ENCODE results near the gene CLIC2. TPM values are rescaled to one million over a fixed set of nuclear protein-coding genes. Genes with fewer than 3 reads are reported as not detected.
"Not testable (repeated sequence)": the region's sequence is repeated elsewhere in the genome, so short reads cannot be mapped to it uniquely, and the experiment has no call there.

The CLIC2 gene
- total RNA-seq, 2 donors from 2014 or later: 0.50 TPM; not detected in 1

DNA sequence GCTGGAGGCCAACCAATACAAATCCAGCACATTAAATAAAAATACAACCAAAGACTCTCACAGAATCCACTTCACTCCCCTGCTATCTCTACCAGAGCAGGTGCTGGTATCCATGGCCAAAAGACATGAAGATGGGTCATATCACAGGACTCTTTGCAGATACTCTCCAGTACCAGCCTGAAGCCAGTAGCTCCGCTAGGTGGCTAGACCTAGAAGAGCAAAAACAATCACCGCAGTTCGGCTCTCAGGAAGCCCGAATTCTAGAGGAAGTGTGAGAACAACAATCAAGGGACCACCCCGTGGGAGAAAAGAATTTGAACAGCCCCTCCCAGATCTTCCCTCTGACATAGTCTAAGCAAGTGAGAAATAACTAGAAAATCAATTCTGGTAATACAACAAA is 20.2 kb downstream of the CLIC2 start:
- DNase-seq (ENCODE audit: low spot score) (no peak), ATAC-seq (no peak)
- no peak overlapping the region for H3K27ac Mint-ChIP-seq
- H3K36me3 Mint-ChIP-seq: no peaks in the 10 kb centered on the region
- peaks cover 10 to 17% of the 10 kb centered on the region in 2 donors for H3K27me3 Mint-ChIP-seq
- no peak overlapping the region for H3K4me3 Mint-ChIP-seq
- peaks cover 10% of the 10 kb centered on the region for H3K9me3 Mint-ChIP-seq
- H3K4me1 Mint-ChIP-seq (ENCODE audit: low read depth in 2 of 2): no peaks in the 10 kb centered on the region

- H3K4me1 Mint-ChIP-seq (ENCODE audit: low read depth in 2 of 2): no peaks in the 10 kb centered on the region
Observed at GRCh38 chrX:155313766-155314165, 20.6 kb downstream of the CLIC2 start.

DNA sequence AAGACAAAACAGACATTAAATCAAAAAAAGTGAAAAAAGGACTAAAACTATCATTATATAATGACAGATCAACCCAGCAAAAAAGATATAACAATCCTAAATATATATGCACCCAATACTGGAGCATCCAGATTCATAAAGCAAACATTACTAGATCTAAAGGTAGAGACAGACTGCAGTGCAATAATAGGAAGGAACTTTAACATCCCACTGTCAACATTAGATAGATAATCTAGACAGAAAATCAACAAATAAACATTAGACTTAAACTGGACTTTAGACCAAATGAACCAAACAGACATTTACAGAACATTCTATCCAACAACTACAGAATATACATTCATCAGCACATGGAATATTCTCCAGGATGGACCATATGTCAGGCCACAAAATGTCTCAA is 40.6 kb downstream of the CLIC2 start:
- no peaks in the 10 kb centered on the region for H3K9me3 Mint-ChIP-seq
- peaks cover 4 to 27% of the 10 kb centered on the region in 2 donors for H3K27me3 Mint-ChIP-seq
- no peak for ATAC-seq
- no peaks in the 10 kb centered on the region for H3K4me1 Mint-ChIP-seq (ENCODE audit: low read depth in 2 of 2)
- no peak for DNase-seq (ENCODE audit: low spot score)
- H3K36me3 Mint-ChIP-seq: no peaks in the 10 kb centered on the region
- H3K27ac Mint-ChIP-seq: no peak overlapping the region
- H3K4me3 Mint-ChIP-seq: no peak overlapping the region

More at GRCh38 chrX:155313766-155314165, 20.6 kb downstream of the CLIC2 start:
- no peaks in the 10 kb centered on the region for H3K36me3 Mint-ChIP-seq
- ATAC-seq (no peak), DNase-seq (ENCODE audit: low spot score) (no peak)
- H3K27me3 Mint-ChIP-seq: peaks cover 10 to 17% of the 10 kb centered on the region in 2 donors
- peaks cover 10% of the 10 kb centered on the region for H3K9me3 Mint-ChIP-seq
- H3K4me3 Mint-ChIP-seq: no peak overlapping the region
- H3K27ac Mint-ChIP-seq: no peak overlapping the region

DNA sequence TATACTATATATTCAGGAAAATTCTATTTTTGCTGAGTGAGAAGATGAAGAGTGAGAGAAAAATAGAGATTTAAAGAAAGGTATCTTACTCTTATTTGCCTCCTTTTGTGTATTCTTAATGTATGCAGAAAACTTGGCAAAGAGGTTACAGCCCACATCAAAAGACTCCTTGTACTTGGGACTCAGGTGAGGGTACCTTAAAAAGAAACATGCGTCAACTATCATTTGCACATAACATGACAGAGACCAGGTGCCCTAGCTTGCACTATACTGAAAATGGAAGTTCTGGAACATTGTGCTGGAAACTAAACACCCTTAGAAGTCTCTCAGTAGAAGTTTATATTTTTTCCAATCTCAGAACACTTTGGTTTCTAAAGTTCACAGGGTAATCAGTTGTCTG is 54.5 kb downstream of the CLIC2 start:
- Mint-ChIP-seq H3K4me1 (ENCODE audit: low read depth in 2 of 2) (no peaks in the 10 kb centered on the region), H3K27me3 (peaks cover 9 to 14% of the 10 kb centered on the region in 2 donors), H3K36me3 (peaks cover 4% of the 10 kb centered on the region), H3K9me3 (no peaks in the 10 kb centered on the region), H3K27ac (no peak overlapping the region), H3K4me3 (no peak overlapping the region)
- DNase-seq (ENCODE audit: low spot score) (no peak), ATAC-seq (no peak)

- Mint-ChIP-seq H3K27ac (no peak overlapping the region), H3K9me3 (peaks cover 3% of the 10 kb centered on the region), H3K4me1 (ENCODE audit: low read depth in 2 of 2) (no peaks in the 10 kb centered on the region), H3K27me3 (peaks cover 11 to 13% of the 10 kb centered on the region in 2 donors), H3K36me3 (peaks cover 12% of the 10 kb centered on the region), H3K4me3 (no peak overlapping the region)
- DNase-seq (ENCODE audit: low spot score): no peak
- no peak for ATAC-seq
Observed at GRCh38 chrX:155270969-155271368, 63.4 kb downstream of the CLIC2 start.

DNA sequence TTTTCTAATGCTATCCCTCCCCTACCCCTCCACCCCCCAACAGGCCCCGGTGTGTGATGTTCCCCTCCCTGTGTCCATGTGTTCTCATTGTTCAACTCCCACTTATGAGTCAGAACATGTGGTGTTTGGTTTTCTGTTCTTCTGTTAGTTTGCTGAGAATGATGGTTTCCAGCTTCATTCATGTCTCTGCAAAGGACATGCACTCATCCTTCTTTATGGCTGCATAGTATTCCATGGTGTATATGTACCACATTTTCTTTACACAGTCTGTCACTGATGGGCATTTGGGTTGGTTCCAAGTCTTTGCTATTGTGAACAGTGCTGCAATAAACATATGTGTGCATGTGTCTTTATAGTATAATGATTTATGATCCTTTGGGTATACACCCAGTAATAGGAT is 66.4 kb downstream of the CLIC2 start:
- not testable (repeated sequence) for H3K27me3 Mint-ChIP-seq; ATAC-seq; H3K27ac Mint-ChIP-seq; H3K4me3 Mint-ChIP-seq; H3K9me3 Mint-ChIP-seq; DNase-seq (ENCODE audit: low spot score); H3K4me1 Mint-ChIP-seq (ENCODE audit: low read depth in 2 of 2)
- H3K36me3 Mint-ChIP-seq: peaks cover 12% of the 10 kb centered on the region

DNA sequence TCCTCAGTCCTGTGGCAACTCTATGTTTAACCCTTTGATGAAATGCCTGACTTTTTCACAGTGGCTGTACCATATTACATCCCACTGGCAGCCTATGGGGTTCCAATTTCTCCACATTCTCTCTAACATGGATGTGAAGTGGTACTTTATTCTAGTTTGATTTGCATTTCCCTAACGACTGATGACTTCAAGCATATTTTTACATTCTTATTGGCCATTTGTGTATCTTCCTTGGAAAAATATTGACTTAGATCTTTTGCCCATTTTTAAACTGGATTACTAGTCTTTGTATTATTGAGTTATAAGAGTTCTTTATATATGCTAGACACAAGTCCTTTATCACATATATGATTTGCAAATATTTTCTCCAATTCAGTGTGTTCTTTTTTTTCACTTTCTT is 68.0 kb downstream of the CLIC2 start:
- Mint-ChIP-seq H3K4me1 (ENCODE audit: low read depth in 2 of 2) (peaks cover 4 to 10% of the 10 kb centered on the region in 2 donors), H3K27ac (no peak overlapping the region), H3K36me3 (peaks cover 2% of the 10 kb centered on the region)

GRCh38 chrX:155263854-155264628 is 70.4 kb downstream of the CLIC2 start, which contains the start of gene RAB39B:
TSS of gene RAB39B (minus strand) at chrX:155264491. CDS start at chrX:155264288, 203 bp downstream.
- no peaks in the 10 kb centered on the region for H3K9me3 Mint-ChIP-seq
- peak within 1 kb of the TSS; percentile 40 to 84 for H3K27ac Mint-ChIP-seq
- ATAC-seq (peak; percentile 97 to 98), DNase-seq (ENCODE audit: low spot score) (peak; percentile 82)
- H3K4me3 Mint-ChIP-seq: peak within 1 kb of the TSS; percentile 79
- peaks cover 7 to 10% of the 10 kb centered on the region in 2 donors for H3K4me1 Mint-ChIP-seq (ENCODE audit: low read depth in 2 of 2)
- peaks cover 0 to 2% of the 10 kb centered on the region in 2 donors for H3K27me3 Mint-ChIP-seq
- H3K36me3 Mint-ChIP-seq: peaks cover 4% of the 10 kb centered on the region

More for the DNA sequence above, 68.0 kb downstream of the CLIC2 start:
- peaks cover 2% of the 10 kb centered on the region for H3K9me3 Mint-ChIP-seq
- DNase-seq (ENCODE audit: low spot score) (no peak), ATAC-seq (no peak)
- H3K4me3 Mint-ChIP-seq: no peak overlapping the region
- peaks cover 3 to 4% of the 10 kb centered on the region in 2 donors for H3K27me3 Mint-ChIP-seq

- Mint-ChIP-seq H3K4me1 (ENCODE audit: low read depth in 2 of 2) (peaks cover 7 to 10% of the 10 kb centered on the region in 2 donors), H3K36me3 (peaks cover 4% of the 10 kb centered on the region), H3K27ac (peak overlapping the region; percentile 40 to 84), H3K9me3 (no peaks in the 10 kb centered on the region), H3K27me3 (peaks cover 0 to 2% of the 10 kb centered on the region in 2 donors), H3K4me3 (peak overlapping the region; percentile 79)
- ATAC-seq (no peak), DNase-seq (ENCODE audit: low spot score) (no peak)
Observed at GRCh38 chrX:155262970-155263754, 71.3 kb downstream of the CLIC2 start.

DNA sequence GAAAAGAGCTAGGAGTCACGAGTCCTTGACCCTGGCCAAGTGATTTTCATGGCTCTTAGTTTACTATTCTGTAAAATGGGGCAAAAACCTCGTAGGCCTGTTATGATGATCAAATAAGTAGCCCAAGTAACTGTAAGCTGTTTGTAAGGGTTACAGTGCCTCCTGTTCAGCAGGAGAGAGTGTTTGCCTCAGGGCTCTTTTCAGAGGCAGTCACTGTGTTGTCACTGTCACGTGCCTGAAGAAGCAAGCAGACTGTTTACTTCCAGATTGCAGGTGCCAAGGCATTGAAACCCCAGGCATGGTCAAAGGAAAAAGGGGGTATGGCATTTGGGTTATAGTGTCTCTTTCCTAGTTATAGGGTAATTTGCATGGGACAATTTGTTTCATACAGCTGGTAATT is 74.7 kb downstream of the CLIC2 start:
- H3K36me3 Mint-ChIP-seq: peaks cover 4% of the 10 kb centered on the region
- H3K4me3 Mint-ChIP-seq: no peak overlapping the region
- peaks cover 7 to 14% of the 10 kb centered on the region in 2 donors for H3K4me1 Mint-ChIP-seq (ENCODE audit: low read depth in 2 of 2)
- DNase-seq (ENCODE audit: low spot score) (no peak), ATAC-seq (no peak)
- H3K9me3 Mint-ChIP-seq: no peaks in the 10 kb centered on the region
- no peaks in the 10 kb centered on the region for H3K27me3 Mint-ChIP-seq
- H3K27ac Mint-ChIP-seq: no peak overlapping the region

DNA sequence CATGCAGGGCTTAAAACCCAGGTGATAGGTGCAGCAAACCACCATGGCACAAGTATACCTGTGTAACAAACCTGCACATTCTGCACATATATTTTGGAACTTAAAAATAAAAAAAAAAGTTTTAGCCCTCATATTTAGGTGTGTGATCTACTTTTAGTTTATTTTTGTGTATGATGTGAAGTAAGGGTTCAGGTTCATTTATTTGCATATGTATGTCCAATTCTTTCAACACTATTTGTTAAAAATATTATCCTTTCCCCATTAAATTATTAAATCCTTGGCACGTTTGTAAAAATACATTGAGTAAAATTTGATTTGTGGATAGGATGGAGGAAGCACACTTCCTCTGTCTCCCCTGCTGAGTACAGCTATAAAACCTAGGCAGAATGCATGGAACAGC is 83.0 kb downstream of the CLIC2 start:
- Mint-ChIP-seq H3K27me3 (peaks cover 0 to 8% of the 10 kb centered on the region in 2 donors), H3K27ac (no peak overlapping the region), H3K4me1 (ENCODE audit: low read depth in 2 of 2) (peaks cover 3% of the 10 kb centered on the region in 2 donors), H3K4me3 (no peak overlapping the region), H3K9me3 (no peaks in the 10 kb centered on the region), H3K36me3 (no peaks in the 10 kb centered on the region)
- no peak for DNase-seq (ENCODE audit: low spot score)
- no peak for ATAC-seq

GRCh38 chrX:155247497-155247896 is 86.9 kb downstream of the CLIC2 start:
- H3K36me3 Mint-ChIP-seq: no peaks in the 10 kb centered on the region
- DNase-seq (ENCODE audit: low spot score) (no peak), ATAC-seq (no peak)
- H3K4me3 Mint-ChIP-seq: no peak overlapping the region
- H3K27me3 Mint-ChIP-seq: peaks cover 0 to 8% of the 10 kb centered on the region in 2 donors
- H3K9me3 Mint-ChIP-seq: no peaks in the 10 kb centered on the region
- H3K27ac Mint-ChIP-seq: no peak overlapping the region
- H3K4me1 Mint-ChIP-seq (ENCODE audit: low read depth in 2 of 2): peaks cover 0 to 3% of the 10 kb centered on the region in 2 donors

GRCh38 chrX:155246748-155247147 is 87.7 kb downstream of the CLIC2 start:
- DNase-seq (ENCODE audit: low spot score): no peak
- ATAC-seq: no peak
- H3K36me3 Mint-ChIP-seq: no peaks in the 10 kb centered on the region
- no peak overlapping the region for H3K4me3 Mint-ChIP-seq
- no peak overlapping the region for H3K27ac Mint-ChIP-seq
- no peaks in the 10 kb centered on the region for H3K9me3 Mint-ChIP-seq
- peaks cover 0 to 3% of the 10 kb centered on the region in 2 donors for H3K4me1 Mint-ChIP-seq (ENCODE audit: low read depth in 2 of 2)
- H3K27me3 Mint-ChIP-seq: peaks cover 0 to 8% of the 10 kb centered on the region in 2 donors

GRCh38 chrX:155242300-155242699 is 92.1 kb downstream of the CLIC2 start:
- no peak for ATAC-seq
- no peak for DNase-seq (ENCODE audit: low spot score)
- Mint-ChIP-seq H3K36me3 (peaks cover 9% of the 10 kb centered on the region), H3K4me3 (no peak overlapping the region), H3K27ac (no peak overlapping the region), H3K9me3 (no peaks in the 10 kb centered on the region), H3K27me3 (peaks cover 0 to 3% of the 10 kb centered on the region in 2 donors), H3K4me1 (ENCODE audit: low read depth in 2 of 2) (peaks cover 3 to 8% of the 10 kb centered on the region in 2 donors)
